ENCODE results near the gene ROBO4. TPM values are rescaled to one million over a fixed set of nuclear protein-coding genes. Genes with fewer than 3 reads are reported as not detected.

ROBO4 gene
- total RNA-seq, 1 donor = 3.3 TPM

- H3K4me3 ChIP-seq (ENCODE audit: low read depth, low read length) = no peak overlapping the region
- no peak for TF ChIP-seq CTCF (IDR thresholded peaks at IDR 0.05; ENCODE audit: insufficient read depth, low read length)
- no peak for DNase-seq (ENCODE audit: low read depth)
Observed at GRCh38 chr11:124834526-124835180, 63.0 kb downstream of the ROBO4 start.

Other genes with a start within 250 kb of the ROBO4 start
- gene SIAE, start 224.1 kb downstream of the ROBO4 start, total RNA-seq (ENCODE audit: low replicate concordance) = 14.6 and 15.1 TPM in 2 replicates
- 3.9 and 9.1 TPM in 2 replicates for gene SPA17, start 224.0 kb downstream of the ROBO4 start, total RNA-seq (ENCODE audit: low replicate concordance)
- 0.27 and 0.33 TPM in 2 replicates for gene NRGN, start 157.9 kb downstream of the ROBO4 start, total RNA-seq (ENCODE audit: low replicate concordance)
- gene VSIG2, start 145.6 kb downstream of the ROBO4 start, total RNA-seq (ENCODE audit: low replicate concordance) = not detected in 2 replicates
- gene ESAM, start 135.6 kb downstream of the ROBO4 start, total RNA-seq (ENCODE audit: low replicate concordance) = 0.36 and 1.5 TPM in 2 replicates
- gene MSANTD2, start 97.5 kb downstream of the ROBO4 start, total RNA-seq (ENCODE audit: low replicate concordance) = 10.8 and 15.0 TPM in 2 replicates
- gene ROBO3, start 32.4 kb downstream of the ROBO4 start, total RNA-seq (ENCODE audit: low replicate concordance) = 11.7 and 13.6 TPM in 2 replicates
- not detected in 2 replicates for gene HEPN1, start 21.4 kb upstream of the ROBO4 start, total RNA-seq (ENCODE audit: low replicate concordance)
- not detected in 2 replicates for gene HEPACAM, start 38.2 kb upstream of the ROBO4 start, total RNA-seq (ENCODE audit: low replicate concordance)
- gene CCDC15, start 56.3 kb upstream of the ROBO4 start, total RNA-seq (ENCODE audit: low replicate concordance) = 3.6 and 9.8 TPM in 2 replicates
- 0.08 and 0.63 TPM in 2 replicates for gene SLC37A2, start 165.4 kb upstream of the ROBO4 start, total RNA-seq (ENCODE audit: low replicate concordance)
- 9.2 and 35.1 TPM in 2 replicates for gene TMEM218, start 213.8 kb upstream of the ROBO4 start, total RNA-seq (ENCODE audit: low replicate concordance)

All from fibroblast of the aortic adventitia (primary cell).